Measurements from ENCODE around the gene NR2C2AP.

Gene NR2C2AP

GRCh38 chr19:19203012-19203856 lies at the start of gene NR2C2AP:
Gene NR2C2AP, minus strand, starts transcription at chr19:19203414. Its CDS starts 354 bp downstream, at chr19:19203060.
- H3K4me1 ChIP-seq (ENCODE audit: insufficient read depth, low read length), result peaks cover 12% of the 10 kb centered on the region
- H3K9me3 ChIP-seq (ENCODE audit: low read length), result no peaks in the 10 kb centered on the region
- H3K36me3 ChIP-seq (ENCODE audit: insufficient read depth, low read length), result peaks cover 22% of the 10 kb centered on the region
- peak within 1 kb of the TSS; percentile 73 for H3K4me3 ChIP-seq (ENCODE audit: low read length)
- H3K27me3 ChIP-seq (ENCODE audit: insufficient read depth, low read length), result no peaks in the 10 kb centered on the region
- peak within 1 kb of the TSS; percentile 45 for H2AFZ ChIP-seq (ENCODE audit: low read depth, low read length)

GRCh38 chr19:19250196-19250801 lies 47.1 kb upstream of the NR2C2AP start:
- Histone ChIP-seq H3K27me3 (ENCODE audit: insufficient read depth, low read length) (no peaks in the 10 kb centered on the region), H3K4me3 (ENCODE audit: low read length) (no peak overlapping the region), H3K4me1 (ENCODE audit: insufficient read depth, low read length) (no peaks in the 10 kb centered on the region), H3K9me3 (ENCODE audit: low read length) (no peaks in the 10 kb centered on the region), H2AFZ (ENCODE audit: low read depth, low read length) (no peak overlapping the region), H3K36me3 (ENCODE audit: insufficient read depth, low read length) (peaks cover 41% of the 10 kb centered on the region)

GRCh38 chr19:19240476-19240875 lies 37.3 kb upstream of the NR2C2AP start:
- no peak overlapping the region for H2AFZ ChIP-seq (ENCODE audit: low read depth, low read length)
- peaks cover 8% of the 10 kb centered on the region for H3K9me3 ChIP-seq (ENCODE audit: low read length)
- H3K36me3 ChIP-seq (ENCODE audit: insufficient read depth, low read length), result peaks cover 46% of the 10 kb centered on the region
- H3K4me3 ChIP-seq (ENCODE audit: low read length), result no peak overlapping the region
- H3K4me1 ChIP-seq (ENCODE audit: insufficient read depth, low read length), result no peaks in the 10 kb centered on the region
- no peaks in the 10 kb centered on the region for H3K27me3 ChIP-seq (ENCODE audit: insufficient read depth, low read length)

- no peaks in the 10 kb centered on the region for H3K27me3 ChIP-seq (ENCODE audit: insufficient read depth, low read length)
- H3K4me3 ChIP-seq (ENCODE audit: low read length), result no peak overlapping the region
- H3K4me1 ChIP-seq (ENCODE audit: insufficient read depth, low read length), result no peaks in the 10 kb centered on the region
- peaks cover 45% of the 10 kb centered on the region for H3K36me3 ChIP-seq (ENCODE audit: insufficient read depth, low read length)
- H3K9me3 ChIP-seq (ENCODE audit: low read length), result peaks cover 12% of the 10 kb centered on the region
- H2AFZ ChIP-seq (ENCODE audit: low read depth, low read length), result no peak overlapping the region
Measured at GRCh38 chr19:19239675-19240074, 36.5 kb upstream of the NR2C2AP start.

- Histone ChIP-seq H3K9me3 (ENCODE audit: low read length) (peaks cover 24% of the 10 kb centered on the region), H3K4me3 (ENCODE audit: low read length) (no peak overlapping the region), H3K27me3 (ENCODE audit: insufficient read depth, low read length) (no peaks in the 10 kb centered on the region), H3K4me1 (ENCODE audit: insufficient read depth, low read length) (no peaks in the 10 kb centered on the region), H3K36me3 (ENCODE audit: insufficient read depth, low read length) (peaks cover 57% of the 10 kb centered on the region), H2AFZ (ENCODE audit: low read depth, low read length) (no peak overlapping the region)
Measured at GRCh38 chr19:19238126-19238894, 35.1 kb upstream of the NR2C2AP start.

GRCh38 chr19:19236173-19236572 lies 33.0 kb upstream of the NR2C2AP start:
- Histone ChIP-seq H3K4me3 (ENCODE audit: low read length) (no peak overlapping the region), H3K27me3 (ENCODE audit: insufficient read depth, low read length) (no peaks in the 10 kb centered on the region)

GRCh38 chr19:19234220-19234816 lies 31.1 kb upstream of the NR2C2AP start:
- Histone ChIP-seq H3K36me3 (ENCODE audit: insufficient read depth, low read length) (peaks cover 70% of the 10 kb centered on the region), H3K4me3 (ENCODE audit: low read length) (no peak overlapping the region), H3K4me1 (ENCODE audit: insufficient read depth, low read length) (no peaks in the 10 kb centered on the region), H3K9me3 (ENCODE audit: low read length) (peaks cover 29% of the 10 kb centered on the region), H3K27me3 (ENCODE audit: insufficient read depth, low read length) (no peaks in the 10 kb centered on the region), H2AFZ (ENCODE audit: low read depth, low read length) (no peak overlapping the region)

More at GRCh38 chr19:19236173-19236572, 33.0 kb upstream of the NR2C2AP start:
- peaks cover 29% of the 10 kb centered on the region for H3K9me3 ChIP-seq (ENCODE audit: low read length)
- no peak overlapping the region for H2AFZ ChIP-seq (ENCODE audit: low read depth, low read length)
- no peaks in the 10 kb centered on the region for H3K4me1 ChIP-seq (ENCODE audit: insufficient read depth, low read length)
- H3K36me3 ChIP-seq (ENCODE audit: insufficient read depth, low read length), result peaks cover 69% of the 10 kb centered on the region

GRCh38 chr19:19232261-19232721 lies 29.1 kb upstream of the NR2C2AP start:
- Histone ChIP-seq H3K27me3 (ENCODE audit: insufficient read depth, low read length) (no peaks in the 10 kb centered on the region), H3K4me1 (ENCODE audit: insufficient read depth, low read length) (no peaks in the 10 kb centered on the region)

GRCh38 chr19:19230999-19231398 lies 27.8 kb upstream of the NR2C2AP start:
- H2AFZ ChIP-seq (ENCODE audit: low read depth, low read length), result no peak overlapping the region
- H3K36me3 ChIP-seq (ENCODE audit: insufficient read depth, low read length), result peaks cover 78% of the 10 kb centered on the region

More at GRCh38 chr19:19232261-19232721, 29.1 kb upstream of the NR2C2AP start:
- no peak overlapping the region for H2AFZ ChIP-seq (ENCODE audit: low read depth, low read length)
- H3K4me3 ChIP-seq (ENCODE audit: low read length), result no peak overlapping the region
- H3K36me3 ChIP-seq (ENCODE audit: insufficient read depth, low read length), result peaks cover 77% of the 10 kb centered on the region
- H3K9me3 ChIP-seq (ENCODE audit: low read length), result peaks cover 29% of the 10 kb centered on the region

GRCh38 chr19:19229701-19230100 lies 26.5 kb upstream of the NR2C2AP start:
- H3K4me3 ChIP-seq (ENCODE audit: low read length), result no peak overlapping the region
- H3K9me3 ChIP-seq (ENCODE audit: low read length), result peaks cover 17% of the 10 kb centered on the region
- no peaks in the 10 kb centered on the region for H3K4me1 ChIP-seq (ENCODE audit: insufficient read depth, low read length)
- no peak overlapping the region for H2AFZ ChIP-seq (ENCODE audit: low read depth, low read length)
- peaks cover 79% of the 10 kb centered on the region for H3K36me3 ChIP-seq (ENCODE audit: insufficient read depth, low read length)
- H3K27me3 ChIP-seq (ENCODE audit: insufficient read depth, low read length), result no peaks in the 10 kb centered on the region

More at GRCh38 chr19:19230999-19231398, 27.8 kb upstream of the NR2C2AP start:
- H3K4me1 ChIP-seq (ENCODE audit: insufficient read depth, low read length), result no peaks in the 10 kb centered on the region
- H3K27me3 ChIP-seq (ENCODE audit: insufficient read depth, low read length), result no peaks in the 10 kb centered on the region
- no peak overlapping the region for H3K4me3 ChIP-seq (ENCODE audit: low read length)
- H3K9me3 ChIP-seq (ENCODE audit: low read length), result peaks cover 26% of the 10 kb centered on the region

GRCh38 chr19:19227217-19227616 lies 24.0 kb upstream of the NR2C2AP start:
- Histone ChIP-seq H2AFZ (ENCODE audit: low read depth, low read length) (no peak overlapping the region), H3K9me3 (ENCODE audit: low read length) (peaks cover 7% of the 10 kb centered on the region), H3K27me3 (ENCODE audit: insufficient read depth, low read length) (no peaks in the 10 kb centered on the region), H3K36me3 (ENCODE audit: insufficient read depth, low read length) (peaks cover 79% of the 10 kb centered on the region), H3K4me3 (ENCODE audit: low read length) (no peak overlapping the region), H3K4me1 (ENCODE audit: insufficient read depth, low read length) (no peaks in the 10 kb centered on the region)

- no peaks in the 10 kb centered on the region for H3K4me1 ChIP-seq (ENCODE audit: insufficient read depth, low read length)
- no peak overlapping the region for H2AFZ ChIP-seq (ENCODE audit: low read depth, low read length)
- H3K4me3 ChIP-seq (ENCODE audit: low read length), result no peak overlapping the region
- peaks cover 79% of the 10 kb centered on the region for H3K36me3 ChIP-seq (ENCODE audit: insufficient read depth, low read length)
- H3K27me3 ChIP-seq (ENCODE audit: insufficient read depth, low read length), result no peaks in the 10 kb centered on the region
- peaks cover 6% of the 10 kb centered on the region for H3K9me3 ChIP-seq (ENCODE audit: low read length)
Measured at GRCh38 chr19:19226663-19227062, 23.4 kb upstream of the NR2C2AP start.

All from neuron (in vitro differentiated cells).